Measurements from ENCODE around the gene C2CD2L.
"Not testable (repeated sequence)": the region's sequence is repeated elsewhere in the genome, so short reads cannot be mapped to it uniquely, and the experiment has no call there.

Gene C2CD2L

DNA sequence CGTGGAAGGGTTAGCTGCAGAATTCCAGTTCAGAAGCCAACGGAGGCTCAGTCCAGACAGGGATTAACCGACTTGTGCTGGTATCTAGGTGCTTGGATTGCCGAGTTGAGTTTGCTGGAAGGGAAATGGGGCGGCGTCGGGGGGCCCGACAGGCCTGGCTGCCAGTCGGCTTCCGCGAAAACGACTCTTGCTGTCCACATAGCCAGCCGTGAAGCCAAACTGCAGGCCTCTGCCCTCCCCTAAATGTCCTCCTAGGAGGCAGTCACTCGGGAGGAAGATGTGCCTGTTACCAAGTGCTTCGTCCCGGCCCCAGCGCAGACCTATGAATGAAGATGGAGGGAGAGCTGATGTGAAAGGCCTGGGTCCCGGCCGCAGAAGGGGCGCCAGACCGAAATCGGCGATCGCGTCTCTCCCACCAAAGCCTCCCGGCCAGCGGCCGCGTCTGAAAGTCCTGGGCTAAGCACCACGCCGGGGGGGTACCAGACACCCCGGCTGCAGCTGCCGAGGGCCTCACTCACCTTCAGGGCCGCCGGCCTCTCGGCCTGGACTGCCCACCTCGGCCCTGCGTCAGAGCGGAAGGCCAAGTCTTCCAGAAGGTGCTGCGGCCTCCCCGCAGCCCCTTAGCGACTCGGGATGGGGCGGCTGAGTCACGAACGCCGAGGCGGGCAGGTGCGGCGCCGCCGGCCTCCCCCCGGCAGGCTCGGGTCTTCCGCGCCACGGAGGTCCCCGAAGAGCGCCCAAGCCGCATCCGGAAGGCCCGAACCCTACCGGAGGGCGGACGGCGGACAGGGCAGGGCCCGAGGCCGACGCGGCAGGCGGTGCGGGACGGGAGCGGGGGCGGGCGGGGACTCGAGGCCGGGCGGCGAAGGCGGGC, 13.0 kb upstream of the C2CD2L start:
- DNase-seq: peak; percentile 50

DNA sequence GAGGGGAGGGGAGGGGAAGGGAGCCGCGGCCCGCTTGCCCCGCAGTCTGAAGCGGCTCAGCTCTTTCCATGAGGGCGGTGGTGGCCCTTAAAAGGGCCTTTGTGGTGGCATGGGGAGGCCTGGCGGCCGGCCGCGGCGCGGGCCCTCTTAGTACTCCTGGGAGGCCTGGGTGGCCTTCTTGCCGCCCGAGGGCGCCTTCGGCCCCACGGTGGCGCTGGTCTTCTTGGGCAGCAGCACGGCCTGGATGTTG, 12.4 kb upstream of the C2CD2L start:
- no peak for DNase-seq

DNA sequence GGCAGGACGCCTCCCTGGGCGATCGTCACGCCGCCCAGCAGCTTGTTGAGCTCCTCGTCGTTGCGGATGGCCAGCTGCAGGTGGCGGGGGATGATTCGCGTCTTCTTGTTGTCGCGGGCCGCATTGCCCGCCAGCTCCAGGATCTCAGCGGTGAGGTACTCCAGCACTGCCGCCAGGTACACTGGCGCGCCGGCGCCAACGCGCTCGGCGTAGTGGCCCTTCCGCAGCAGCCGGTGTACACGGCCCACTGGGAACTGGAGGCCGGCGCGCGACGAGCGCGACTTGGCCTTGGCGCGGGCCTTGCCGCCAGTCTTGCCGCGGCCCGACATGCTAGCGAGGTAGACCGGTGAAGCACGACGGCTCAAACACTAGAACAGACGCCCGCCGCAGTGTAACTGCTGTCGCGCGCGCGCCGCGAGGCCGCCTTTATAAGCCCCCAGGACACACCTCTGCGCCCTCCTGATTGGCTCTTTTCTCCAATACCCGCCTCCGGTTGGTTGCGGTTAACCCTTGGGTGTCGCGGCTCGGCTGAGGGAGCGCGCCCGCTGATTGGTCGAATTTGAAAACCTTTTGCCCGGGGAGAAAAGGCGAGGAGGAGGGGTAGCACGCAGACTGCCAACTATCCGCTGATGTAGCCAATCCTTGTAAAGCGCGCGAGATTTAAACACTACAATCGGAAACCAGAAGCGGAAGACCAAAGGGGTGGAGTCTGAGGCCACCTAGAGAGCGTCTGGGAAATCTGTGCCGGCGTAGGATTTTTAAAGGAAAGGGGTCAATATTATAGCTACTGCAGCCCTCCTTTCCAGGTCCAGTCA, 11.9 kb upstream of the C2CD2L start:
- DNase-seq: peak; percentile 100

DNA sequence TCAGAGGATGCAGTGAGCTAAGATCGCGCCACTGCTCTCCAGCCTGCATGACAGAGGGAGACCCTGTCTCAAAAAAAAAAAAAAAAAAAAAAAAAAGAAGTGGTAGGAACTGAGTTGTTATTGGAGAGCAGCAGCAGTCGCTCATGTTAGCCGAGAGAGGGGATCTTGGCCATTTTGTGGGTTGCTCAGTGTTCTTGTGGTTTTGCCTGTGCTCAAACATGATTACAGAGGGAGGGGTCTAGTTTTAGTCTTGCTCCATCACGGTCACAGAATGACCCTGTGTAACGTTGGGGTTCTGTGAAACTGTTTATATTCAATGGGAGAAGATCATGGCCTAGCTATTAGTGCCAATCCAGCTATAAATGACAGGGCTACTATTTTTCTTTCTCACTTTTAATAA, 7.4 kb upstream of the C2CD2L start:
- DNase-seq: no peak

DNA sequence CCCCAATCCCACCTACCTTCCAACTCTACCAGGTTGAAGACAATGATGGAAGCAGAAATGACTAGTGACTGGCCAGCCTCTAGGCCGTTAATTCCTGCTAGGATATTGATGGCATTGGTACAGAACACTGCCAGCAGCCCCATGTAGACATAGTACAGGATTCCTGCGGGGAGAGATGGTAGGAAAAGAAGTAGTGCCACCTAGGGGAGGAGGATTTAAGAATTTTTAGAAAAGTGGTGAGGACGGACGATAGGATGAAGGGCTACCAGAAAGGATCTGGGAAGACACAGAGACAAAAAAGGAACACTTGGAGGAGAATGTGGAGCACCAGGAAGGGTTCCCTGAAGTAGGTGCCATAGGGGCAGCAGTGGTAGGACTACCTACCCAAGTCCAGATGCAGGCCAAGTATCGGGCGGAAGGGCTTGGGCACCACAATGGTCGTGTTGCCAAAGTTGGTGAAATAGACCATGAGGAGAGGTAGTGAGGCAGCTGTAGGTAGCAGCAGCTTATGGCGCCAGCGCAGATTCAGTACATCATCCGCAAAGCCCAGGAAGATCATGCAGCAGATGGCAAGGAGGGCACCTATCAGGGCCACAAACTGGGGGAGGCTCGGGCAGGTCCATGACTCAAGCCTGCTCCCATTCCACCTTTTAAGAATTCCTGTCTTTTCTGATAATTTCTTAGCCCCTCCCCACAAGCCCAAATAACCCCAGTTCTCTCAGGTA, 6.7 kb upstream of the C2CD2L start:
- peak; percentile 27 for DNase-seq

DNA sequence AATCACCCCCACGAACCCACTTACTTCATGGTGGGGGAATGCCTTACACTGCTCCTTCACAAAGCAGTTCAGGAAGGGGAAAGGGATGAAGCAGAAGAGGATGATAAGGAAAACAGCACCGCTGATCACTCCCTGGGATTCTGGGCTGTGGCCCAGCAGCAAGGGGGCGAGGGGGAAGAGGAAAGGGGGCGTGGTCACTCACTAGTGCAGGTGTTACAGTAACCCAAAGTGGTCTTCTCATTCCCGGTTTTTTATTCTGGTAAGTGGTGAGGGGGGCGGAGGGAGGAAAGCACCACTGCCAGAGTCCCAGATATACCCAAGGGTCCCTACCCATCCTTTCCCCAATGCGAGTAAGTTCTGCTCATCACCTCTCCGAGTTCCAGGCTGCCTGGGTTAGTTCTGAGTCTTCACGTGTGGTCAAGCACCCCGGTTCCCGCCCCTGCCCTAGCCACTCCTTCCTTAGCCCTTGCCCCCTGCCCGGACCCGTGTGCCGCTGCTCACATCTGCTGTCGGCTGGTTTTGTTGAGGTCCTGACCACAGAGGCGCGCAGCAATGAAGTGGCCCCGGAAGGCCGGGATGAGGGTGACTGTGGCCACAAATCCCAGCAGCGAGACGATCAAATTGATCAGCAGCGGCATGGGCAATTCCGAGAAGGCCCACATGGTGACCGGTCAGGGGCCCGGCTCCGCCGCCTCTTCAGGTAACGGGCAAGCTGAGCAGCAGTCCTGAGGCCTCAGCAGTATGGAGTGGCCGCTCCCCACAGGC, 6.0 kb upstream of the C2CD2L start:
- DNase-seq: no peak

DNA sequence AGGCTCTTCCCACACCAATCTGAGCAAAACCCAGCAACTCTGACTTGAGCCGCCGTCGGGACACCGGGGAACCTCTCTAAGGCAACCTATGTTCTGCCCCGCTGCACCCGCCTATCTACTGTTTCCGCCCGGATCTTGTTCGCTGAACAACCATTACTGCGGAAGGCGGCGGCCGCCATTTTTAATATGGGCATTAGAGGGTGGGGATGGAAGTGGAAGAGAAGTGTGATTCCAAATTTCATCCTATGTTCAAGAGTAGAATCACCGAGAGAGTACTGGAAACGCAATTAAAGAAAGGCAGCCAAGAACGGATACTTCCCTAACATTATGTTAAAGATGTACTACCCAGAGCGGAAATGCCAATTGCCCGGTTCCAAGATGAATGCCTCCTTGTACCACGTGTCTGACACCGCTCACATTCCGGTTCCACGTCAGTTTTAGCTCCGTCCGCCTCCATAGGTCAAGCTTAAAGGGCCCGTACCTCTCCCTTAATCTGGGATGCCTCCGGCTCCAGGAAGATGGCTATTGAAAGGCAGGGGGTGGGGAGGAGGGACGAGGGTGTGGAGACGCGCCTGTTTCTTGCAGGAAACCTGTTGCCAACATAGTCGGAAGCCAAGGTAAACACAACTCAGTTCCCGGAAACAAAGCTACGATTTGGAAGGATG, 5.3 kb upstream of the C2CD2L start, which contains the start of gene DPAGT1:
Gene DPAGT1, minus strand, starts transcription at position 95 of the 665 bp plus-strand sequence. CDS start 198 bp downstream, outside the sequence.
- DNase-seq: peak; percentile 89

DNA sequence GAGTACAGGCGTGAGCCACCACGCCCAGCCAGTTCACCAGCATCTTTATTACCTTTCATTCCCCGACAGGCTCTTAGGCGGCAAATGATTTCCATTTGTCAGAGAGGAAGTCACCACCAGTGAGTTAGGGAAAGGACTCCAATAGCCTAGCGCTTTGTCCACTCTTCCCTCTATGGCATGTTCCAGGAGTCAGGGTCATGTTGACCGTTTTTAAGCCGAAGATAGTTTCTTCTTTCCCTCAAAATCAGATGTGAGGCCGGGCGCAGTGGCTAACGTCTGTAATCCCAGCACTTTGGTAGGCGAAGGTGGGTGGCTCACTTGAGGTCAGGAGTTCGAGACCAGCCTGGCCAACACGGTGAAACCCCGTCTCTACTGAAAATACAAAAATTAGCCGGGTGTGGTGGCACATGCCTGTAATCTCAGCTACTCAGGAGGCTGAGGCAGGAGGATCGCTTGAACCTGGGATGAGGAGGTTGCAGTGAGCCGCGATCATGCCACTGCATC, 3.9 kb upstream of the C2CD2L start:
- DNase-seq: not testable (repeated sequence)

DNA sequence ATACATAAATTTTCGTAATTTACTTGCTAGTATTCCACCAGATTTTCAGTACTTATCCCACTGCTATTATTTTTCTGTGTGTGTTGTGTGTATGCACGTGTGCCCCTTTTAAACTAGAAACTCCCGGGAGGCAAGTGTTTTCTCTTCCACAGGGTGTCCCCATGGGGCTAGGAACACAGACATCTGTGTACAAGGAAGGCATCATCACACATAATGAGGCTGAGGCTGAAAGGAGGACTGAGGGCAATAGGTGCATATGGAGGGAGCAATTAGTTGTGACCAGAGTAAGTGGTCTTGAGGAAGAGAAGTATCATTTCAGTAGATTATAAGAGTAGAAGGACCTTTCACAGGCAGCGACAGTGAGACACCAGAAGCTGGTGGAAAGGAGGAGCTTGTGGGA, 3.4 kb upstream of the C2CD2L start:
- no peak for DNase-seq

DNA sequence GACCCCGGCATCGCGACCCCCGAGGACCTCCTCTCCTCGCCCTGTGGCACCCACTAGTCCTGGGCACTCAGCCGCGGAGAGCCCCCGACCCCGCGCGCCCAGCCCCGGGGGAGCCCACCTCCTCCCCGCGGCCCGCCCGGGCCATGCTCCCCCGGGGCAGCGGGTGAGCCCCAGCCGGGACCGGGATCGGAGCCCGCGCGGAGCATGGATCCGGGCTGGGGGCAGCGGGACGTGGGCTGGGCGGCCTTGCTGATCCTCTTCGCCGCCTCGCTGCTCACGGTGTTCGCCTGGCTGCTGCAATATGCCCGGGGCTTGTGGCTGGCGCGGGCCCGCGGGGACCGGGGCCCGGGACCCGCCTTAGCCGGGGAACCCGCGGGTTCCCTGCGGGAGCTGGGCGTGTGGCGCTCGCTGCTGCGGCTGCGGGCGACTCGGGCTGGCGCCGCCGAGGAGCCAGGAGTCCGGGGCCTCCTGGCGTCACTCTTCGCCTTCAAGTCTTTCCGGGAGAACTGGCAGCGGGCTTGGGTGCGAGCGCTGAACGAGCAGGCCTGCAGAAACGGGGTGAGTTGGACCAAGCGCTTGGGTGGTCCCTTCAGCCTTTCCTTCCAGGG, 498 bp downstream of the C2CD2L start:
- no peak for DNase-seq

DNA sequence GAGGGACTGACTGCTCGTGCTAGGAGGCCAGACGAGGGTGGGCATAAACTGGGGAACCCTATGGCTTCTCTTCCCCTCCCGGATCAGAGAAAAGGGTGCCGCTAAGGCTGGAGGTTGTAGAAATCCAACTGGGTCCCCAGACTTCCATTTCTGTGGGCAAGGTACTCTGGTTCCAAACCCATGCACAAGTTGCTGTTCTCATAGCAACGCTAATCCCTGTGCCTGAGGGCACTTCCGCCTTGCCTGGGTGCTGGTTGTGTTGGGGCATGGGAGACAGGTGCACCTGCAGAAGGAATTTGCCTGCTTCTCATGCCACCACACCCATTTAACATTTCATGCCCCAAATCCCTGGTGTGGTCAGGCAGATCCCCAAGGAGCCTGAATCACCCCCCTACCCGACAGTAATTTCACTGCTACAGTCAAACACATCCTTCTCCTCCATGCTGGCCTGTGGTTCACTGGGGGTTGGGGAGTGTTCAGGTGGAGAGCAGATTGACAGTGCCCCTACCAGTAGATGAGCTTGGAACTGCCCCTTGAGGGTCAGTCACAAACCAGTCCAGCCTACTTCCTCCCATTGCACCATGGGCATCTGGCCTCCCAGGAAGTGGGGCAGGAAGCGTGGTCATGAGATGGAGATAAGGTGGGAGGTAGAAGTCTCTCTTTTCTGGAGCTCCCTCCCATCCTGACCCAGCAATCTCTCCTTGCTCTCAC, 1.2 kb downstream of the C2CD2L start:
- DNase-seq: peak; percentile 38

DNA sequence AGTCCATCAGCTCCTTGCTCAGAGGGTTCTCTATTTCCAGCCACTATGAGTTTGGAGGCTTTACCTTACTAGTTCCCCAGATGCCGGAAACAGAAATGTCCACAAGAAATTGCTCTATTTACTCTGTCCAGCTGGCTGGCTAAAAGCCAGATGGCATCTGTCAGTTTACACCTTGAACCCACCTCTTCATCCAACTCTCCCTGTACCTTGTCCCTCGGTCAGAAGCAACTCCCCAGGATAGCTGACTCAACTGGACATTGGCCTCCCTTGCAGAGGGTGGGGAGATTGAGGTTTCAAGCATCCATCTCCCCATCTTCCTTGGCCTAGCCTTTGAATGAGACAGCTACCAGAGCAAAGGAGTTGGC, 1.7 kb downstream of the C2CD2L start:
- no peak for DNase-seq

DNA sequence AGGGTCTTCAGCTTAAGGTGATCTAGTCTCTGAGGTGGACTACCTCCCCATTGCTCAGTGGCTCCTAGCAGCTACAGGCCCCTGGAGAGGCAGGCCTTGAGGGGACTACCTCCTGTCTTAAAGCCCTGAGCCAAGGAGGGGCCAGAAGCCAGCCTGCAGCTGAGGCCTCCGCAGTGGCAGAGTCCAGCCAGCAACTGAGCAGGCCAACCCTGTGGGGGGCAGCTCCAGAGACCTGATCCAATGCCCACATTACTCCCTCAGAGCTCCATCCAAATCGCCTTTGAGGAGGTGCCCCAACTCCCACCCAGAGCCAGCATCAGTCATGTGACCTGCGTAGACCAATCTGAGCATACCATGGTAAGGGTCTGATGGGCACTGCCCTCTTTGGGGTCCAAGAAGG, 2.7 kb downstream of the C2CD2L start:
- no peak for DNase-seq

DNA sequence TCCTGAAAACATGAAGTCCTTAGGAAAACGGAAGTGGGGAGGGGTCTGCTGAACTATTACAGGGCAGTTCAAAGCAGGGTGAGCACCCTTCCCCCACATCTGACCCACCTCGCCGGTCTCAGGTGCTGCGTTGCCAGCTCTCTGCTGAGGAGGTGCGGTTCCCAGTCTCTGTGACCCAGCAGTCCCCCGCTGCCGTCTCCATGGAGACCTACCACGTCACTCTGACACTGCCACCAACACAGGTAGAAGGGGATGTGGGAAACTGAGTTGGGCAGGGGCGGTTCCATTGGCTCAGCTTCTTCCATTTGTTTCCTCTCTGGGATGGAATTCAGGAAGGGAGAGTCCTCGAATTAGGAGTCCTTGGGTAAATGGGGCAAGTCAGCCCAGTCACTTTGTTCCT, 3.3 kb downstream of the C2CD2L start:
- no peak for DNase-seq

DNA sequence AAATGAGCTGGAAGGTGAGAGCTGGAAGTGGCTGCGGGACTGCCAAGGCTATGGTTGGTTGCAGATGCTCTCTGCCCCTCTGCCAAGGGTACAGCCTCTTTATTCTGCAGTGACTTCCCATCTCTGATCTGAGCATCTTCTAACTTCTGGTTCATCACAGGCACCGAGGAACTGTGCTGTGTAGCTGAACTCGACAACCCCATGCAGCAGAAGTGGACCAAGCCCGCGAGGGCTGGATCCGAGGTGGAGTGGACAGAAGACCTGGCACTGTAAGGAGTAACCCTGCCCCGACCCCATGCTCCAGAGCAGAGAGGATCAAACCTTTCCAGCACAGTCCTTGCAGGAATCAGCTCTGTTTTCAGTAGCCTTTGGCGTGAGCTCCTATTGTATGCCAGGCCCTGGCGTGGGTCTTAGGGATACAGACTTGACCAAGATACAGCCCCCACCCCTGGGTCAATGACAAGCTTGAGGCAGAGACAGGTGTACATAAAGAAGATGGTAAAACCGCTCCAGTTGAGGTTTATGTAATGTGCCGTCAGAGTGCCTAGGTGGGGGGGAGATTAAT, 4.3 kb downstream of the C2CD2L start:
- no peak for DNase-seq

DNA sequence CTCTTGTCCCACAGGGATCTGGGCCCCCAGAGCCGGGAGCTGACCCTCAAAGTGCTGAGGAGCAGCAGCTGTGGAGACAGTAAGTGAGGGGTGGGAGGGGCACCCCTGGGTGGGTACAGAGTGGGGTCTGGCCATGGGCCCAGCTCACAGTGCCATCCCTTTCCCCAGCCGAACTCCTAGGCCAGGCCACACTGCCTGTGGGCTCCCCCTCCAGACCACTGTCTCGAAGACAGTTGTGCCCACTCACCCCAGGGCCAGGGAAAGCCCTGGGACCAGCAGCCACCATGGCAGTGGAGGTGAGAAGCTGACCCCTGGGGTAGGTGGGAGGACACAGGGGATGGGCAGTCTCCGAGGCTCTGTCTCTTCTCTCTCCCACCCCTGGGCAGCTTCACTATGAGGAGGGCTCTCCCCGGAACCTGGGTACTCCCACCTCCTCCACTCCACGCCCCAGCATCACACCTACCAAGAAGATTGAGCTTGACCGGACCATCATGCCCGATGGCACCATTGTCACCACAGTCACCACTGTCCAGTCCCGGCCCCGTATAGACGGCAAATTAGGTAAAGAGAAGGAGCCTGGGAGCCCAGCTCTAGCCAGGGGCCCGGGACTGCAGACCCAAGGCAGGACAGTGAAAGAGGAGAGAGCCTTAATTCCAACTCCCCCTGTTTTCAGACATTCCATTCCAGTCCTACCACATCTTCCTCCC, 5.3 kb downstream of the C2CD2L start:
- no peak for DNase-seq

DNA sequence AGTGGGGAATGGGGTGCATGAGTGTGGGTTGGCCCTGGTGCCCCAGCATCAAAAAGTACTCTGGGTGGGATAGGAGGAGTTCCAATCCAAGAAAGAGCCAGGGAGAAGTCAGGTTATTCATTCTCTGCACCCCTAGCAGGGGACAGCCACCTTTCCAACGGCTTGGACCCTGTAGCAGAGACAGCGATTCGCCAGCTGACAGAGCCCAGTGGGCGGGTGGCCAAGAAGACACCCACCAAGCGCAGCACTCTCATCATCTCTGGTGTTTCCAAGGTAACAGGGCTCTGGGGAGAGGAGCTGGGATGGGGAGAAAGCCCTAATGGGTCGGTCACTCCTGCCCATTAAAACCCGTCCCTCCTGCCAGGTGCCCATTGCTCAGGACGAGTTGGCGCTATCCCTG, 6.6 kb downstream of the C2CD2L start:
- no peak for DNase-seq

DNA sequence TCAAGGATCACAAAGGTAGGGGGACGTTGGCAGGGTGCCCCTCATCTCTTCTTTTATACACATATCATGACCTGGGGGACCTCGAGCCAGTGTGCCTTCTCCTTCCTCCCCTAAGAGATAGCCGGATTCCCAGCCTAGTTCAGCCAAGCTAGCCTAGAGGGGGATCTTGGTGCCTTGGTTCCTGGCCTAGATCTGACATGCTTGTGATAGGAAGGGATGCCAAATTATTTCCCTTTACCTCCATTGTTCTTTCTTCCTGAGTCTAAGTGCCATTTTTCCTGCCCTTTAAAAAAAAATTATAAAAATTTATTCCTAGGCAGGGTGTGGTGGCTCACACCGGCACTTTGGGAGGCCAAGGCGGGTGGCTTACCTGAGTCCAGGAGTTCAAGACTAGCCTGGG, 7.2 kb downstream of the C2CD2L start:
- no peak for DNase-seq

DNA sequence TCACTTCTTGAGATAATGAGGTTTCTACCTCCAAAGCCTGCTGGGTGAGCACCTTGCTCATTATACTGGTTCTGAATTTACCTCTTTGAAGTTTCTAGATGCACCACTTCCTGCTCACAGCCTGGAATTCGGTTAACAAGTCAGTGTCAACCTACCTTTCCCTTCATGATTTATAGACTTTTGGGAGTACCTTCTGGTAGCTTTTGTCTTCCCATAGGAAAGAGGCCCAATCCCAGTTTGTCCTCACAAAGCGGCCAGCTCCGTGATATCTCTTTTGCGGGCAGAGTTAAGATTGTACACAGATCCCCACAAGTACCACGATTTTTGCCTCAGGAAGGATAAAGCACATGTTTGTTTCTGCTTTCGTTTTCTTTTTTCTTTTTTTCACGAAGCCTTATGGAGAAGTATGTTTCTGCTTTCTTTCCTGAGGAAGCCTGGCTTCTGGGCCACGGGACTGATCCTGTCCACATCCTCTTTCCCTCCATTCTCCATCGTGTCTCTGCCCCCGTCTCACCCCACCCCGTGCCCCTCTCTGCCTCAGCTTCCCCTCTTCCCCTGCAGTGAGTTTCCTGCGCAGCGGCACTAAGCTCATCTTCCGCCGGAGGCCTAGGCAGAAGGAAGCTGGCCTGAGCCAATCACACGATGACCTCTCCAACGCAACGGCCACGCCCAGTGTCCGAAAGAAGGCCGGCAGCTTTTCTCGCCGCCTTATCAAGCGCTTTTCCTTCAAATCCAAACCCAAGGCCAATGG, 8.5 kb downstream of the C2CD2L start:
- DNase-seq: peak; percentile 47
